HG02610 (cell line): Measurements from ENCODE around the gene BRPF1.
A peak's percentile ranks its signal among the peaks of the same experiment; 100 is the strongest.

Source experiments
- ATAC-seq: cut with Tn5 transposase; IDR thresholded peaks from one replicate; pipeline ENCODE4 v1.9.1; 2021; ENCODE audit warnings: mild to moderate bottlenecking, moderate library complexity; ENCODE audit not compliant: unreplicated experiment

The BRPF1 gene, protein sequence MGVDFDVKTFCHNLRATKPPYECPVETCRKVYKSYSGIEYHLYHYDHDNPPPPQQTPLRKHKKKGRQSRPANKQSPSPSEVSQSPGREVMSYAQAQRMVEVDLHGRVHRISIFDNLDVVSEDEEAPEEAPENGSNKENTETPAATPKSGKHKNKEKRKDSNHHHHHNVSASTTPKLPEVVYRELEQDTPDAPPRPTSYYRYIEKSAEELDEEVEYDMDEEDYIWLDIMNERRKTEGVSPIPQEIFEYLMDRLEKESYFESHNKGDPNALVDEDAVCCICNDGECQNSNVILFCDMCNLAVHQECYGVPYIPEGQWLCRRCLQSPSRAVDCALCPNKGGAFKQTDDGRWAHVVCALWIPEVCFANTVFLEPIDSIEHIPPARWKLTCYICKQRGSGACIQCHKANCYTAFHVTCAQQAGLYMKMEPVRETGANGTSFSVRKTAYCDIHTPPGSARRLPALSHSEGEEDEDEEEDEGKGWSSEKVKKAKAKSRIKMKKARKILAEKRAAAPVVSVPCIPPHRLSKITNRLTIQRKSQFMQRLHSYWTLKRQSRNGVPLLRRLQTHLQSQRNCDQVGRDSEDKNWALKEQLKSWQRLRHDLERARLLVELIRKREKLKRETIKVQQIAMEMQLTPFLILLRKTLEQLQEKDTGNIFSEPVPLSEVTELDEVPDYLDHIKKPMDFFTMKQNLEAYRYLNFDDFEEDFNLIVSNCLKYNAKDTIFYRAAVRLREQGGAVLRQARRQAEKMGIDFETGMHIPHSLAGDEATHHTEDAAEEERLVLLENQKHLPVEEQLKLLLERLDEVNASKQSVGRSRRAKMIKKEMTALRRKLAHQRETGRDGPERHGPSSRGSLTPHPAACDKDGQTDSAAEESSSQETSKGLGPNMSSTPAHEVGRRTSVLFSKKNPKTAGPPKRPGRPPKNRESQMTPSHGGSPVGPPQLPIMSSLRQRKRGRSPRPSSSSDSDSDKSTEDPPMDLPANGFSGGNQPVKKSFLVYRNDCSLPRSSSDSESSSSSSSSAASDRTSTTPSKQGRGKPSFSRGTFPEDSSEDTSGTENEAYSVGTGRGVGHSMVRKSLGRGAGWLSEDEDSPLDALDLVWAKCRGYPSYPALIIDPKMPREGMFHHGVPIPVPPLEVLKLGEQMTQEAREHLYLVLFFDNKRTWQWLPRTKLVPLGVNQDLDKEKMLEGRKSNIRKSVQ (N-terminal part only)

DNA sequence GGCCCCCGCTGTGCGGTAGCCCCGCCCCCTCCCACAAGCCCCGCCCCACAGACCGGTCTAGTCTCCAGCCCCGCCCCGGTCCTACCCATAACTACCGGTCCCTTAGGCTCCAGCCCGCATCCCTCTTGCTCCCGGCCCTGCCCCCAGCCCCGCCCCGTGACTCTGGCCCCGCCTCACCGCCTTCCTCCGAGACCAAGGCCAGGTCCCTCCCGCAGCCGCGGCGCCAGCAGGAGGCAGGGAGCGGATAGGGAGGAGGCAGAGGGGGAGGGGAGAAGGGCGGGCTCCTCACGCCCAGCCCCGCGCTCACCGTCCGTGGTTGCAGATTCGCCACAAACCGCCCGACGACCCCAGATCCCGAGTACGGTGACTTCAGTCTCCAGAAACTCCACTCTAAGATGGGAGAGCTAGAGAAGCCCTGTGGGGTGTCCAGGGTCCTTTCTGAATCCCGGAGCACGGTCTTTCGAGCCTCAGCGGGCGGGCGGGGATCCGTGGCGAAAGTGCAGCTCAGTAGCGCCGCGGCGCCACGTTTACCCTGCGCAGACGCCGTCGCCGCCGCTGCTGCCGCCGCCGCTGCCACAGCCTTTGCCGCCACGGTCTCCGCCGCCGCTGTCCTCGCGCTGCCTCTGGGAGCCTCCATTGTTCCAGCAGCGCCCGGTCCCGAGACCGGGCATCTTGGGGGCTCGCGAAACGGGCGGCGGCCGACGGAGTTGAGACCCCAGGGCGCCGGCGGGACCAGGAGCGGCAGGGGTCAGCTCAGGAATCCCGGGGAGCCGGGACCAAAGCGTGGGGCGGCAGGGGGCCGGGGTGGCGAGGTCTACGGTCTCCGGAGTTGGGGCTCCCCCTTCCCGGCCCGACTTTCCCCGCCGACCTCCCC is at the start of gene BRPF1:
Gene BRPF1, plus strand, starts transcription at position 530 of the 874 bp plus-strand sequence. CDS start 2,406 bp downstream, outside the sequence.
- peak; percentile 96 for ATAC-seq

DNA sequence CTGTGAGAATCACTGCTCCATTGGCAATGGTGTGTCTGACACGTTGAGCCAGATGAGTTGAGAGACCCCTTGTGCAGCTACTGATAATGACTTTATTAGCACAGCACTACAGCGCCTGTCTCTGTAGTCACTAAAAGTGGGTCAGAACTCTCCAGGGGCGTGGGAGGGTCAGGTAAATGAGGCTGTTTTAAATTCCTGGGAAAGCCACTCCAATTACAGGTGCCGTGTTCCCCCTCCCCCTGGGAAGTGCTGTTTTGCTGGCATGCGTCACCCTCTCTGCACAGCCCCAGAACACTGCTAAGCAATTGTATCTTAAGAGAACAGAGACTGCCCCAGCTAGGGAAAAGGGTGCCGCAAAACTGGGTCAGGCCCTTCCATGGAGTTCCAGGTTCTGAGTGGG is 49.4 kb upstream of the BRPF1 start:
- no peak for ATAC-seq

DNA sequence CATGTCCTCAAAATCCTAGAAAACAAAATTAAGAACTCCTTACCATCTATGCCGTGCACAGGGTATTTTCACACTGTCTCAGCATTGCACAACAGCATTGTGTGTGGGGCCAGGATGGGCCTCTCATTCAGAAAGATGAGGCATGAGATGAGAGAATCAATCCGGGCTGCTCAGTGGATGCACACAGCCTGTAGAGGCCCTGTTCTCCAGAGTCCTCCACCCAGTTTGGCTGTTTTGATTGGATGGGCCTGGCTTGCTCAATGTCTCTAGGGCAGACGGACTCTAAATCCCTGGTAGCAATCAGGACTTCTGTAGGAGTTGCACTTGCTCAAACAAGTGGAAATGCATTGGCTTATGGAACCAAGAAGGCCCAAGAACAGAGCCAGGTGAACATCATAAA is 48.1 kb upstream of the BRPF1 start:
- no peak for ATAC-seq

DNA sequence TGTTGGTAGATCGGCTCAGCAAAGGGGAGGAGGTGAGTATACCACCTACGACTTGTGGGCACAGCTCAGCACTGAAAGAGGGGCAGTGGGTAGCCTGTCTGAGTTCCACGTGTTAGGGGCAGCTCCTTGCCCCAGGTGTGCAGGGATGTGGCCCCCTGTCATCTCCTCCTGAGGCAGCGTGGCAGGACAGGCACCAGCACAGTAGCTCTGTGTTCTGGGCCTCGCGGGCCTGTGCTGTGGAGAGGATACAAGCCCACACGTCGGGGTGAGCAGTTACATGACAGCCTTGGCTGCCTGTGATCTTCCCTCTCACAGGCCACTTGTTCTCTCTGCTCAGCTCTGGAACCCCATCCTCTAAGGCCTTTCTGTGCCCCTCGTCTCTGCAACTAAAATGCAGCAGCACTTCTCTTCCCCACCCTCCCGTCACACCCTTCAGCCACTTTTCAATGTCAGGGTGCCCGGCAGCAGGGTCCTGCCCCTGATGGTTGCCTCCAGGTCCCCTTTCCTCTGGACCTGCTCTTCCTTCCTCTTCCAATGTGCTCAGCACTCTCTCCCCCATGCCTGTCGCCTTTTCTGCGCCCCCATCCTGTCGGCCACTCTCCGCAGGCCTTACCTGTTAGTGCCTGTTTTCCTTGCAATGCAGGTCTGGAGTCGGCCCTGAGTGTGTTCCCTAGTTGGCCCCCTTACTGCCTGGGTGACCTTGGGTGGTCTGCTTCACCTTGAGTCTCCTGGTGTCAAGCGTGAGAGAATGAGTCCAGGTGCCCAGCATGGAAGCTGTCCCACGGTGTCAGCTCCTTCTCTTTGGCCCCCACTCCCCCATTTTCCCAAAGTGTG is 46.1 kb upstream of the BRPF1 start:
- ATAC-seq = no peak

DNA sequence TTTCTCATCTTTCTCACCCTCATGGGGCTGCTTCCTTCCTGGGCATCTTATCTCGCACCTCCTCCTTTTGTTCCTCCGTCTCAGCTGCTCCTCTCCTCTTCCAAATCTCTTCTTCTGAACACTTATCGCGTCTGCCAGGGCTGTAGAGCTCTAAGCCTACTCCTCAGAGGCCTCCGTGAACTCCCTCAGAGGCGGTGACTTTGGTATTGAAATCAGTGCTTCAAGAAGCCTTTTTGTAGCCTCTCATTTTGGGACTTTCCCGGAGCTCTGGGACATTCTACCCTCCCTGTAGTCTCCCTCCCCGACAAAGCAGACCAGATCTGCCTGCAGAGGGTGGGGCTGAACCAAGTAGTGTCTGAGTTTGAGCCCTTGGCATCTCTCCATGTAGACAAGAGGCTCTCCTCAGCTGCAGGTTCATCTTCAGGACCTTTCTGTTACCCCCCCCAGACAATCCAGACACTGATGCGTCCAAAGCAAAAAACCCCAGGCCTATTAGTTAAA is 45.4 kb upstream of the BRPF1 start:
- ATAC-seq = no peak

DNA sequence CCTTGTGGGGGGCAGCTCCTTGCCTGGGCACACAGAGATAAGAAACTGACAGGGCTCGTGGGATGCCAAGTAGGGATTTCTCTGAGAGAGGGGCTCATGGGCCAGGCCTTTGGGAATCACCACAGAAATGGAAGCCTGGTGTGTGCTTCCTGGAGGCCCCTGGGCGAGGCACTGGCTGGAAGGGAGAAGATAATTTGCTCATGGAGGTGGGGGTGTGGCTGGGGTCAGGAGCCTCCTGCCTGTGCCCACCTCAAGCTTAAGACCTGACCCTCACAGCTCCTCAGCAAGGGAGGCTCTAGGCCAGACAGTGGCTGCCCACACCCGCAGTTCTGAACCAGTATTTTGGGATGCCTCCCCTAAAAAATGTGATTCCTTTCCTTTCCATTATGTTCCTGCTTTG is 44.8 kb upstream of the BRPF1 start:
- ATAC-seq = no peak

DNA sequence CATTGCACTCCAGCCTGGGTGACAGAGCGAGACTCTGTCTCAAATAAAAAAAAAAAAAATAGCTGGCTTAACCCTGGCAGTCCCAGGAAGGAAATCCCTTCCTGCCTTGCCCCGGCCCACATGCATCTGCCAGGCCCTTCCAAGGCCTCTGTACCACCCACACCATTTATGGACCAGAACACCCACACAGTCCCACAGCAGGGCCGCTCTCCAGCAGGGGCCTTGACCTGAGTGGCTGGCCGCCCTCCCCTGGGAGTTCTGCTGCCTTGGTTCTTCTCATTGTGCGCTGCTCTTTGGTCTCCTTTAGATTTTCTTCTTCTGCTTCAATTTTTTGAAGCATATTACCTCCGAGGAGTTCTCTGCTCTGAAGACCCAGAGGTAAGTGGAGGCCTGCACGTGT is 44.0 kb upstream of the BRPF1 start:
- ATAC-seq = no peak

DNA sequence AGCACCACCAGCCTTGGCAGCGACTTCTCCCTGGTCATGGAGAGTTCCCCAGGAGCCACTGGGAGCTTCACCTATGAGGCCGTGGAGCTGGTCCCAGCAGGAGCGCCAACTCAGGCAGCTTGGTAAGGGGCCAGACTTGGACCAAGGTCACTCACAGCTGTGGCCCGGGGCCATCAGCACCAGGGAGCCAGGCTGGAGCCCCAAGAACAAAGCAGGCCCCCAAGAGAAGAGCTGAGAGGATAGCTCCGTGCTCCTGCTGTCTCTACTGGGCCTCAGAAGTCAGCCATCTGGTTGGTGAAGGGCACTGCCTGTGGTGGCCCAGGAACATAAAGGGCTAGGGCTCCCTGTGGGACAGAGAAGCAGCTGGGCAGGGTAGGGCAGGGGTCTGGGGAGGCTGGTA is 42.6 kb upstream of the BRPF1 start:
- no peak for ATAC-seq

DNA sequence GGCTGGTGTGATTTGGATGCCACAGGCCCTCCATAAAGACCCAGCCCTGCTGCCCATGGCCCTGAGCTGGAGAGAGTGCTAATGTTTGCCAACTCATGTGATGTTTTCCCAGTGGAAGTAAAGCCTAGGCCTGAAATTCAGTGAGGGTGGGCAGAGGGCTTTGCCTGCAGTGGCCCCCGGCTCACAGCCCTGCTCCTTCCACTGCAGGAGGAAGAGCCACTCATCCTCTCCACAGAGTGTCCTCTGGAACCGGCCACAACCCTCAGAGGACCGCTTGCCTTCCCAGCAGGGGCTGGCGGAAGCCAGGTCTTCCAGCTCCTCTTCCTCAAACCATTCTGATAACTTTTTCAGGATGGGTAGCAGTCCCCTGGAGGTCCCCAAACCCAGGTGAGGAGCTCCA is 41.8 kb upstream of the BRPF1 start:
- no peak for ATAC-seq

DNA sequence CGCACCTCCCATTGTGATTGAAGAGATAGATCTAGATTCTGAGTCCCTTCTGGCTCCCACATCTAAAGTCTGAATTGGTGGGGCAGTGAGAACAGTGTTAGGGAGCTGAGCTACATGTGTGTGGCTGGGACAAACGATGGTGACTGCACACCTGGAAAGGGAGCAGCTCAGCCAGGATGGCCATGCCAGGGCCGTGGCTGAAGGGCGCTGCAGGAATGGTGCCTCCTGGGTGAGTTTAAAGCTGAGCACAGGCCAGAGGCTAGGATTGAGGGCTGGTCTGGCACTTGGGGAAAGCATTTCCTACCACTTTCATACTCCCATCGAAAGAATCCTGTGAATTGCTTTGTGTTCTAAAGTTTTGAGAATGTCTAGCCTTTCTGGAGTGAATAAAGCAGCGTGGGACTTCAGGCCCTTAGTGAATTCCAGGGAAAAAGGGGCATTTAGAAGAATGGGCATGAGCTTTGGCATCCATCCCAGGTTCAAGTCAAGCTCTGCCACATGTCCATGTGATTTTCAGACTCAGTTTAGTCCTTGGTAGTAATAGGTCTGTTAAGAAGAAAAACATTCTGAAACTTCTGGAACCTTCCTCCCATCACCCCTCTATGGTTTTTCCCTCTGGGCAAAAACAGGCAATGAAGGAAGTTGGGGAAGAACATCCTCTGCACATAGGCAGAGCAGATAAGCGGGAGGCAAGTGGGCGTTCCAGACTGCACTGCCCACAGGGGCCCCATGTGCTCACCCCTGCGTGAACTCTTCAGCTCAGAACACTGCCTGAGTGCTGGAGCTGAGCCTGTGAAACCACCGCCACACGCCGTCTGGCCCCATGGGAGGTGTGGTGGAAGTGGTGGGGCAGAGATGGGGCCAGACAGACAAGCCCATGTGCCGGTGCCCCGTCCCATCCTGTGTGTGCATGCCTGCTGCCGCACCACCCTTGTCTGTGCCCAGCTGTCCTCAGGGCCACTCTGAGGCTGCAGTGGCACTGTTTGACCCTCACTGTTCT is 40.8 kb upstream of the BRPF1 start:
- ATAC-seq = peak; percentile 98

DNA sequence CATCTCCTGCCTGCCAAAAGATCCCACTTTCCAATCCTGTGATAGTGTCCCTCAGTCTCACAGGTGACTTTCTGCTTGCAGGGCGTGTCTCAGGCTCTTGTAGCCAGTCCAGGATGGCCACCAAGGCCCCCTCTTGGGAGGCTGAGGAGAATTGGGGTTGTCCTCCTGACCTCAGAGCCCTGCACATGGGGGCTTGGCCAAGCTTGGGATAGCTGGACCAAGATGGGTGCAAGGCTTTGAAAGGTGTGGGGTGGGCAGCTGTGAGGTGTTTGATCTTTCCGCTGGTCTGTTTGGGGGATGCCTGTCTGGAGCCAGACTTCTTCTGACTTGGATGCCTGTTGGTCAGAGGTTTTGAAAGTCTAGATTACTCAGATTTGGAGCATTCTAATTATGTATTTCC is 39.9 kb upstream of the BRPF1 start:
- no peak for ATAC-seq

DNA sequence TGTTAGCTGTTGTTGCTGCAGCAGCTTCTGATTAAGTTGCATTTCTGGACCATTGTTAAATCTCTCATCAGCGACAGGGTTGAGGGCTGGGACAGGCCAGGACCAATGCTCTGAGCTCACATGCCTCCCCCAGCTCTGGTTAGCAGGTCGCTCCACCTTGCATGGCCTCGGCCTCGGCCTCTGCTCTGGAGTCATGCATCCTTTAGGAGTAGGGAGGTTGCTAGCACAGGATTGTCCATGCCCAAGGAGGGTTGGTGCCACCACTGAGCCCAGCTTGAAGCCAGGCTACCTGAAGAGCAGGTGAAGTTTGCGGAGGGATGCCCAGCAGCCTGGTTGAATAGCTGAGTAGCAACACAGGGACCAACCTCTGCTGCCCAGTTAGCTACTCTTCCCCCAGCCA is 39.1 kb upstream of the BRPF1 start:
- no peak for ATAC-seq

DNA sequence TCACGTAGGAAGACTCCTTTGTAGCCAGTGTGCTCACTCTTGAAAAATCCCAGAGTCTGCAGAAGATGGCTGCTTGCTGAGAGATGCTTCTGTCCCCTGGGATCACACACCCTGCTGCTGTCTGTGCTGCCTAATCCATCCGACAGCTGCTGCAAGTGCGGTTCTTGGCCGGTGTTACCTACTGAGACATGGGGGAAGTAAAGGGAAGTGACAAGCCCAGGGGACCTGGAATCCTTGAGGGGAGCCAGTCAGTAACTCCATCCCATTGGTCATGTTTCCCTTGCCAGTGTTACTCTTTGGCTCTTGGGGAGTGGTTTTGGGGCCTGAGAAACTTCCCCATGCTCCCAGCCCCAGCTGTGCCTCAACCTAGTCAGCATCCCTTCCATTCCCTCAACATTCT is 36.2 kb upstream of the BRPF1 start:
- ATAC-seq = no peak

DNA sequence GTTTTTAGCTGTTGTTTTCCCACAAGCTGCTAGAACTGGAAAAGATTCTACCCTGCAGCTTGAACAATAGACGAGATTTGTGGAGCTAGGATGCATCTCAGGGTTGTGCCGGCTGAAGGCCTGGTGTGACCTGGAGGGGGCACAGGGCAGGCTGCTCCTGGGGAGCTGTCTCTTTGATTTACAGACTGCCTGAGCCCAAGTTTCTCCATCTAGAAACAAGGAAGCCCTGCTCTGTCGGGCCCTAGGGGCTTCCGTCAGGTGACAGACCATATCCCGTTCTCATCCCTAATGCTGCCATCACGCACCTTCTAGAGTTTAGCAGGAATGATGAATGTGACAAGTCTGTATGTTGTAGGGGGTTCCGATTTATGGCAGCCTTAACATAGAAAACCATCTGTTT is 35.8 kb upstream of the BRPF1 start:
- ATAC-seq = no peak

DNA sequence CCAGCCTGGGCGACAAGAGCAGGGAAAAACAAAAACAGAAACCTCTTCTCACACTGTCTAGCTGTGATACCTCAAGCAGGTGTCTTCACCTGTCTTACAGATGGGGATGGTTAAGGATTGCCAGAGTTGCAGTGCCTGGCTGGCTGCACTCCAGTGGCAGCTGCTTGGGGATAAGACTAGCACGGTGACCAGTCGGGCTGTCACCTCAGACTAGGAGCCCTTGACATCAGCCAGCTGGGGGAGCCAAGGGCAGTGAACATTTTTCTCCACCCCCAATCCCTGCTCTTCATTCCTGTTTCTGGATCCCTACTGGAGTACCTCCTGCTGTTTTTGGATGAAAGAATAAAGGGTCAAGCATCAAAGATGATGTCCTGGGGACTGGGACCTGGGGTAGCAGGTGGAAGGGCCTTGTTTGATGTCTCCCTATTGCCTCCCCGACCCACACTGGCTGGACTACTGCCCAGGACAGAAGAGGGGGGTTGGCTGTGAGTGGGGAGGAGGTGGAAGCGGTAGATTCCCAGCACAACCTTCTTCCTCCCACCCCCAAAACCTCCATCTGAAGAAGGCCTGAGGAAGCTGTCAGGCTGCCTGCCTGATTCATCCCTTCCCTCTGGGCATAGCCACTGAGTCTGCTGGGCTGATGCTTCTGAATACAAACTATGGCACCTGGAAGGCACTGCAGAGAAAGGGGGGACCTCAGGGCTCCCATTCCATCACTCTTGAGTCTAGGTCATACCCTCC is 34.9 kb upstream of the BRPF1 start:
- ATAC-seq = no peak

DNA sequence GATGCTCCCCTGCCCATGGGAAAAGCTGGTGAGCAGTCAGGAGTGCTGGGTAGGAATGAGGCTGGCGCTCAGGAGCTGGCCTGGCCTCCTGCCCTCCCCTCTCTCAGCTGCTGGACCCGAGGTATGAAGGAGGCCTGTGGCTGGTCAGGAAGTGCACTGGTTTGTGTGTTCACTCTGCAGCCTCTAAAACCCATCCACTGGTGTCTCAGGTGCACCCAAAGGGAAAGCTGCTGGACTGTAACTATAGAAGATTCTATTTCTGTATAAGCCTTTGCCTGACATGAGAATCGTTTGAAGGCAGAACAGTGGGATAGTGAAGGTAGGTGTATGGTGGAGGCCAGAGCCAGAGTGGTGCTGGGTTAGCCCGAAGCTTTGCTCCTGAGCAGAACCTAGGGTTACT is 33.6 kb upstream of the BRPF1 start:
- no peak for ATAC-seq

DNA sequence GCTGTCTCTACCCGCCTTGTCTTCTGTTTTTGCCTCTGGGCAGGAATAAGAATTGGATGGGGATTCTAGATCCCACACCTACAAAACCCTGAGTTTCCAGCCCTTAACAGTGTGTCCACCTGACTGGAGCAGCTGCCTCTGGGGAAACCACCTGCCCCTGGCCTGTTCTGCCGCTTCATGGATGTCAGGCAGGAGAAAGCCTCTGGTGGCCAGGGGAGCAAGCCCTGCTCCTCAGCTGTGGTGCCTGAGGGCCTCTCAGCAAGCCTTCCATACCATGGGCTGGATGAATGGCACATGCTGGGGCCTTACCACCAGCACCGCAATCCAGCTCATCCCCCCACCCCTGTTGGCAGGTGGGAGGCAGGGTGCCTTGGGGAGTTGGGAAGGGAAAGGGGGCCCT is 33.2 kb upstream of the BRPF1 start:
- no peak for ATAC-seq

DNA sequence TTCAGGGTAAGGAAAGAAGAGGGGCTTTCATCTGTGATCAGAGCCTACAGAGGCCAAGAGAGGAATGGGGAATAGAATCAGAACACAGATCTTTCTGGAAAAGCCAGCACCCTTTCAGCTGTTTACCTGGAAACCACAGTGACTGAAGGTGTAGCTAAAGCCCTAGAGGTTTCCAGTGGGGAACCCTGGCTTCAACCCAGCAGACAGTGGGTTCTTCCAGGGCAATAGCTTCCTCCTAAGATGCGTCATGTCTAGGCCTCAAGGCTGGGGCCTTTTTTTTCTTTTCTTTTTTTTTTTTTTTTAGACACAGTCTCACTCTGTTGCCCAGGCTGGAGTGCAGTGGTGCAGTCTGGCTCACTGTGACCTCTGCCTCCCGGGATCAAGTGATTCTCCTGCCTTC is 31.0 kb upstream of the BRPF1 start:
- no peak for ATAC-seq
